Activated CD4-positive, alpha-beta memory T cell treated with anti-CD3 and anti-CD28 coated beads for 36 hours (primary cell): Measurements from ENCODE around the gene CFLAR. TPM values are rescaled to one million over a fixed set of nuclear protein-coding genes. Genes with fewer than 3 reads are reported as not detected.

ENCODE experiments used
- CTCF ChIA-PET: fragments of 350-600 bp; sonication (Branson Sonifier 250); formaldehyde crosslinking; loops from one replicate; lab custom pipeline; 2021; ENCODE audit warnings: antibody characterized with exemption, inconsistent platforms; lab: Charles Lee
- POLR2A ChIA-PET: fragments of 350-600 bp; sonication (Branson Sonifier 250); formaldehyde crosslinking; loops from one replicate; lab custom pipeline; 2021; ENCODE audit warnings: antibody characterized with exemption; lab: Charles Lee
- DNase-seq: peaks from one replicate; pipeline ENCODE4 v3.0.0-alpha.2; 2020
- H3K27ac Mint-ChIP-seq: one replicate; pipeline ENCODE4 v1.8.0; 2021; ENCODE audit warnings: mixed read lengths
- H3K27me3 Mint-ChIP-seq: one replicate; pipeline ENCODE4 v1.8.0; 2021; ENCODE audit warnings: mixed read lengths
- H3K36me3 Mint-ChIP-seq: one replicate; pipeline ENCODE4 v1.8.0; 2021; ENCODE audit warnings: mixed read lengths
- H3K4me1 Mint-ChIP-seq: one replicate; pipeline ENCODE4 v1.8.0; 2021; ENCODE audit warnings: low read depth, mixed read lengths
- H3K4me3 Mint-ChIP-seq: one replicate; pipeline ENCODE4 v1.8.0; 2021; ENCODE audit warnings: mild to moderate bottlenecking, mixed read lengths
- H3K9me3 Mint-ChIP-seq: one replicate; pipeline ENCODE4 v1.8.0; 2021; ENCODE audit warnings: mixed read lengths
- intact Hi-C: fragments of 100-400 bp; cut with micrococcal nuclease; formaldehyde crosslinking; loops from one replicate; pipeline ENCODE4 v1.15.1; 2023
- total RNA-seq, 2 experiments: library from RNA; stranded (reverse); gene quantifications; one replicate each; pipeline ENCODE4 v1.2.3, GENCODE V29; 2021

Gene CFLAR
- total RNA-seq, 2 experiments from 2014 or later: 325 to 343 TPM

DNA sequence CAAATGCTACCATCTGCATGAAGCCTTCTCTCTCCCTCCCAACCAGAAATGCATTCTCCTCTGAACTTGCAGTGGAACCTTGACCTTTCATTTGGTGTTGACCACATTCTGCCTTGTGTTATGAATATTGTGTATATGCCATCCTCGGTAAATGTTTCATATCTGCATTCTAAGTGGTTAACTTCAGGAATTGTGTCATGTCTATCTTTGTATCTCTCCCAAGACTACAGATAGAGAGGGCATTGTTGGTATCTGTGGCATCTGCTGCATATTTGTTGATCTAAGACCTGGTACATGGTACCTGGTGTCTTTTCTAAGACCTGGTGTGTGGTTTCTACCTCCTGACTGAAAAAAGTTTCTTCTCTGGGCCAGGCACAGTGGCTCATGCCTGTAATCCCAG, 101.0 kb downstream of the CFLAR start:
- Mint-ChIP-seq H3K4me1 (peaks cover 34% of the 10 kb centered on the region), H3K9me3 (no peaks in the 10 kb centered on the region), H3K36me3 (peaks cover 13% of the 10 kb centered on the region), H3K27ac (no peak overlapping the region), H3K4me3 (no peak overlapping the region), H3K27me3 (no peaks in the 10 kb centered on the region)
- ChIA-PET CTCF (interaction anchor here (3.5 kb wide), 1 partner anchor 16 kb away, joined by 11 read pairs; no protein-coding TSS in a partner anchor), POLR2A (no interaction called here)
- intact Hi-C loops: no loop called here
- DNase-seq: no peak

DNA sequence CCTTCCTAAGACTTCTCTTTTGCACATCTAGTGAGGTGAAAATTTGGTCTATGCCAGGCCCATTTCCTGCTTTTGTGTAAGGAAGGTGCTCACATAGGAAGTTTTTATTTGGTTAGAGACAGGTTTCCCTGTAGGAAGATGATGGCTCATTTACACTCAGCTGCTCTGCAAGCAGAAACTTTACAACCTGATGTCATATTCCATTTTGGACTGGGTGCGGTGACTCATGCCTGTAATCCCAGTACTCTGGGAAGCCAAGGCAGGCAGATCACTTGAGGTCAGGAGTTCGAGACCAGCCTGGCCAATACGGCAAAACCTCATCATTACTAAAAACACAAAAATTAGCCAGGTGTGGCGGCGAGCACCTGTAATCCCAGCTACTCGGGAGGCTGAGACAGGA, 102.8 kb downstream of the CFLAR start:
- Mint-ChIP-seq H3K27ac (no peak overlapping the region), H3K4me1 (peaks cover 46% of the 10 kb centered on the region), H3K4me3 (no peak overlapping the region), H3K27me3 (no peaks in the 10 kb centered on the region), H3K9me3 (no peaks in the 10 kb centered on the region), H3K36me3 (peaks cover 13% of the 10 kb centered on the region)
- CTCF ChIA-PET: interaction anchor here (1.0 kb wide), 1 partner anchor 13 kb away, joined by 4 read pairs; no protein-coding TSS in a partner anchor
- DNase-seq: no peak
- POLR2A ChIA-PET: no interaction called here
- intact Hi-C loops: no loop called here

DNA sequence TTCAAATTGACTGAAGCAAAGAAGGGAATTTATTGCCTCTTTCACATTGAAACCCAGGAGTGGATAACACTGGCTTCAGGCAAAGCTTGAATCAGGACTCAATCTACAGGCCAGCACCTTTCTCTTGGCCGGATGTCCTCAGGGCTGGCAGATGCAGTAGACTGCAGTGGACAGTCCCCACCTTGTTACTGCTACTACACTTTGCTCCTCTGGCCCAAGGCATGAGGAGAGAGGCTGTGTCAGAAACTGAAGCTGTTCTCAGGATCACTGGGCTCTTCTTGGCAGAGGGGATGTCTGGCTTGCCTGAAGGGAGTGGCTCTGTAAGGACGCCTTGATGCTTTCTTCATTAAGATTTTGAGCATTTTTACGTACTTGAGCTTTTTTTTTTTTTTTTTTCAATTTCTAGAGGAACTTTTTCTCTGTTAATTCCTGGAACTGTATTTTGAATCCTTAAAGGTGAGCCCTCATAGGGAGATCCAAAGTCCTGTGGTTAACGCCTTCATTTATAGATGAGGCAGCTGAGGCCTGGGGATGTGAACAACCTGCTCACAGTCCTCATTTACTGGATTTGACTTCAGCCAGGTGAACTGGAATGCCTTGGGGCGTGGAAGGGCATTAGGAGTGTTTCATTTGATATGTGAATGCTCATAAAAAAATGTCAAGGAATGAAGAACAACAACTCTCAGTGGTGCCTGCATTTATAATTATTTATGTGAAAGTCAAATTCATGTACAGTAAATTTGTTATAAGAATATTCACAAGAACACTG, 103.5 kb downstream of the CFLAR start:
- Mint-ChIP-seq H3K27me3 (no peaks in the 10 kb centered on the region), H3K4me3 (no peak overlapping the region), H3K36me3 (peaks cover 13% of the 10 kb centered on the region), H3K27ac (no peak overlapping the region), H3K9me3 (no peaks in the 10 kb centered on the region), H3K4me1 (peaks cover 46% of the 10 kb centered on the region)
- DNase-seq: no peak
- intact Hi-C loops: no loop called here
- POLR2A ChIA-PET: interaction anchor here (1.8 kb wide), 1 partner anchor 14 kb away, joined by 7 read pairs; no protein-coding TSS in a partner anchor
- CTCF ChIA-PET: interaction anchor here (1.0 to 4.9 kb wide), 3 partner anchors 12 to 37 kb away, joined by 4 to 32 read pairs (median 21); partner anchors contain the start of gene CASP10

- Mint-ChIP-seq H3K36me3 (peaks cover 12% of the 10 kb centered on the region), H3K27ac (no peak overlapping the region), H3K4me1 (peaks cover 45% of the 10 kb centered on the region), H3K27me3 (no peaks in the 10 kb centered on the region), H3K4me3 (no peak overlapping the region), H3K9me3 (no peaks in the 10 kb centered on the region)
- no peak for DNase-seq
- POLR2A ChIA-PET: interaction anchor here (1.8 kb wide), 1 partner anchor 13 kb away, joined by 7 read pairs; no protein-coding TSS in a partner anchor
- CTCF ChIA-PET: interaction anchor here (2.3 to 4.9 kb wide), 3 partner anchors 12 to 151 kb away, joined by 8 to 32 read pairs (median 21); partner anchors contain the start of gene CASP10
- intact Hi-C loops: no loop called here
Measured at GRCh38 chr2:201220102-201220570, 104.2 kb downstream of the CFLAR start.

GRCh38 chr2:201223089-201224073, 107.4 kb downstream of the CFLAR start:
- Mint-ChIP-seq H3K4me1 (peaks cover 33% of the 10 kb centered on the region), H3K27ac (no peak overlapping the region), H3K36me3 (peaks cover 5% of the 10 kb centered on the region), H3K4me3 (no peak overlapping the region), H3K27me3 (no peaks in the 10 kb centered on the region), H3K9me3 (no peaks in the 10 kb centered on the region)
- POLR2A ChIA-PET: no interaction called here
- intact Hi-C loops: no loop called here
- CTCF ChIA-PET: interaction anchor here (0.8 to 4.9 kb wide), 4 partner anchors 9 to 322 kb away, joined by 3 to 32 read pairs (median 12); partner anchors contain the start of gene CASP10
- DNase-seq: no peak

Other genes with a start within 250 kb of the CFLAR start
- gene PPIL3, start 227.1 kb upstream of the CFLAR start, total RNA-seq: 10 to 100 TPM; 84.0 to 87.9 TPM
- 10 to 100 TPM; 30.8 to 32.7 TPM for gene NIF3L1, start 226.8 kb upstream of the CFLAR start, total RNA-seq
- gene ORC2, start 152.5 kb upstream of the CFLAR start, total RNA-seq: 10 to 100 TPM; 53.0 to 65.1 TPM
- gene HYCC2, start 44.5 kb upstream of the CFLAR start, total RNA-seq: 10 to 100 TPM; 18.9 to 20.5 TPM
- gene NDUFB3, start 44.2 kb upstream of the CFLAR start, total RNA-seq: 100 to 1,000 TPM; 158 to 162 TPM
- 10 to 100 TPM; 15.9 to 16.7 TPM for gene CASP10, start 67.0 kb downstream of the CFLAR start, total RNA-seq
- 10 to 100 TPM; 55.9 to 56.3 TPM for gene CASP8, start 144.4 kb downstream of the CFLAR start, total RNA-seq
- under 1 TPM; 0.63 to 0.67 TPM for gene FLACC1, start 241.2 kb downstream of the CFLAR start, total RNA-seq